GM19372 (cell line): Measurements from ENCODE around the gene SUGP2.

Experiments
- ATAC-seq: cut with Tn5 transposase; IDR thresholded peaks from one replicate; pipeline ENCODE4 v1.9.1; 2021; ENCODE audit warnings: mild to moderate bottlenecking, low read depth, moderate library complexity; ENCODE audit not compliant: unreplicated experiment

The SUGP2 gene

DNA sequence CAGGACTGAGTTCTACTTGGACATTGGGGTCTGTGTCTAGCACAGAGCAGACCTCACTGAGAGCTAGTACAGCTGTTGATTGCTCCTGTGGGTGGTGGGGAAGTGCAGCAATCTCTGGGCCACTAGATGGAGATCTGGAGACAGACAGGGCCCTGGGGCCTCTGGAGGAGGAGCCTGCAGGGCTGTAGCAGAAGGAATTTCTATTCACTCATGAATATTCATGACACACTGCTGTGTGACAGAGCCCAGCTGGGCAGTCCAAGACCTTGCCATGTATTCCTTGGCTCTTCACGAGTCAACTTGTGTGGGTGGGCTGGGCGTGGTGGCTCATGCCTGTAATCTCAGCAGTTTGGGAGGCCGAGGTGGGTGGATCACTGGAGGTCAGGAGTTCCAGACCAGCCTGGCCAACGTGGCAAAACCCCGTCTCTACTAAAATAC lies 37.5 kb downstream of the SUGP2 start:
- no peak for ATAC-seq

DNA sequence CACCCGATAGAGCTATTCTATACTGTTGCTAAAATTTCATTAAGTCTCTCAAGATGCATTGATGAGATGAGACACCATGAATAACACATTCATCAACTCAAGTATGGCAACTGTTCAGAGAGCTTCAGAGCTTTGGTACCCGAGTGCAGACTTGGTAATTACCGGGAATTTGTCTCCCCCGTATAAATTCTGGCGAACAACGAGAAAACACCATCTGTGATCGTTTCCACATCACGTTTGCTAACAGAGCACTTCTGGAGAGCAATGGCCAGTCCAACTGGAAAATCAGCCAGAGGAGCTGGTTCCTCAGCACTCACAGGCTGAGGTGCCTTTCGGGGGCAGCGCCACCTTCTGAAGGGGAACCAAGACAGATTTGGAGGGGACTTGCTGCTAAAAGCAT lies 40.2 kb downstream of the SUGP2 start:
- no peak for ATAC-seq

DNA sequence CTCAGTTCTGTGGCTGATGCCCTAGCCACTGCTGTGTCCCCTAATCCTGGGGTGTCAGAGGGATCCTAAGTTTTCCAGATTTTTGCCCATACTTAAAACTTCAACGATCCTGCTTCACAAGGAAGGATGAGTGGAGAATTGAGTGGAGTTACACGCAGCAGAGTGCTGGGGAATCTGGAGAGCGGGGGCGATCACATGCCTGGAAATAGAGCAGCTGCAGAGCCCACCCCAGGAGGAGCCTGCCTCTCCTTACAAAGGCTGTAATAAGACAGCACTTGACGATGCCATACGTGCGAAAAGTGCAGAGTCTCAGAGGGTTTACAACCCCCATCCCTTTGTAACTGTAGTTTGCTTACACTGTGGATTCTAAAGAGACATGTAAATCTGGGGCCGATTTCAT lies 40.6 kb downstream of the SUGP2 start:
- no peak for ATAC-seq

DNA sequence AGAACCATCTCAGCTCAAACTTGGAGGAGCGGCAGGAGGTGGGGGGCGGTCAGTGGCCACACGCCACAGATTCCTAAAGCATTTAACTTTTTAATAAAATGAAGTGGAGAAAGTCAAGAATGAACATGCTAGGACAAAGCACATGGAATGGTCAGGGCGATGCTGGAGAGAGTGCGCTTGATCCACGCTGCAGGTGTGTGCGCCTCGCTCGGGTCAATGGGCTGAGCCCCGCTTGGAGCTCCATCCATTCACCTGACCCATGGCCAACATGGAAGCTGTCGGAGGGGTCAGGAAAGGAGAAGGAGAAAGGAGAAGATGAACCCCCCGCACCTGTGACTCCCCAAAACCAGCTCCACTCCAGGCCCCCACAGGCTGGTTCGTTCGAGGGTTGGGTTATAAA lies 41.8 kb downstream of the SUGP2 start:
- no peak for ATAC-seq

DNA sequence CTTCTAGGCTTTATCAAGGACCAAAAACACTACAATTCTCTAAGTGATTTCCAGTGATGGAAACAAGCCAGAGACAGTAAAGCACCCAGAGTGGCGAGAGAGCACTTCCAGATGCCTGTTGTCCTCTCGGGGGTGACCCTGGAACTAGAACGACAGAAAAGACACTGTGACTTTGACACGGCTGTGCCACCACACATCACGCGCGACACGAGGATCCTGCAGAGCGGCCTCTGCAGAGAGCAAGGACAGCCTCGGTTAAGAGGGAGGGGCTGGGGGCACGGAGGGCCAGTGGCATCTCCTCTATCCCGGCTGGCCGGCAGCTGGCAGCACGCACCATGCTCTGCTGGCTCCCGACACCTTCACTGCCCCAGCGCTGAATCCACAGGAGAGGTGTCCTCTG lies 42.3 kb downstream of the SUGP2 start:
- ATAC-seq: no peak

DNA sequence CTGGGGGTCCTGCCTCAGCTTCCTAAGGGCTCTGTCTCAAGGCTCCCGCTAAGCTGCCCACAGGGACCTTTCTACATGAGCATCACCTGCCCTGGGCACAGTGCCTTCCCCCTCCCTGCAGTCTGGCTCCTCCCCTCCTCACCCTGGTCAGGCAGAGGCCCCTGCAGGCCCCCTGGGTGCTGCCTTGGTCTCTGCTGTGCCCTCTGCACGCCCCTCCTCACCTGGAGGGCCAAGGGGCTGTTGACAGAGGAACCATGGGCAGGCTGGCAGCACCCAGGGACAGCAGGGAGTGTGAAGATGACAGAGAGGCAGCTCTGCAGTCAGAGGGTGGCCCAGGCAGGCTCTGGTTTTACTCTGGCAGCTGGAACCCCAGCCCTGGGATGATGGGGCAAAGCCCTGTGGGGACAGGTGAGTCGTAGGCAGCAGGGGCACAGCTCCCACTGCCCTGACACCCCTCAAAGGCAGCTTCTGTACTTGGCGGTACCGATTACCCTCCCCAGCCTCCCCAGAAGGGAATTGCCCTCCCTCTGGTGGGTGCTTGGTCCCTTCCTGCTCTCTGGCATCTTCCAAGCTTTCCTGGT lies 43.1 kb downstream of the SUGP2 start:
- ATAC-seq: no peak

DNA sequence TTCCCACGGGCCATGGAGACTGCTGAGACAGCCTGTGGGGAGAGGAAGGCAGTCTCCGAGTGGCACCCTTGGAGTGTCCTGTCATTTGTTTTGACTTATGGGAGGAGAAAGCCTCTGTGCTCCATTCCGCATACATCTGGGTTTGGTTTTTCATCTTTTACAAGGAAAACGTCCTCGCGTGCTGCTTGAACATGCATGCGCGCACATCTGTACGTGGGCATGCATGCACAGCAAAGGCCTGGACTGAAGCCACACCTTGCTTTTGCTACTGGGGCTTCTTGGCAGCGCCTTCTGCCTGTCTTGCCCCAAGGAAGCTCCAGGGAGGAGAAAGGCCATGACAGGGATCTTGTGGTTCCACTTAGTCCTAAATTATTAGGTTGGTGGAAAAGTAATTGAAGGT lies 44.0 kb downstream of the SUGP2 start:
- ATAC-seq: no peak

DNA sequence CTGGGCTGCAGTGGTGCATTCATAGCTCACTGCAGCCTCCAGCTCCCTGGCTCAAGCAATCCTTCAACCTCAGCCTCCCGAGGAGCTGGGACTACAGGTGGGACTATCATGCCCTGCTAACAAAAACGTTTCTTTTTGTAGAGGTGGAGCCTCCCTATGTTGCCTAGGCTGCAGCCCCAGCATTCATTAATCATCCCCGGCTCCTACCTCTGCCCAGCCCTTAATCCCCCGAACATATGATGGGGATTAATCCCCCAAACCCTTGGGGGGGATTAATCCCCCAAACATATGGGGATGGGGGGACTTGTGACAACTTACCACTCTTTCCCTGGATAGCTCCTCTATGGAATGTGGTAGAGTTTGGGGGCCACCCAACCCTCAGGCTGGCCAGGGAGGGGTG lies 45.9 kb downstream of the SUGP2 start:
- ATAC-seq: no peak

DNA sequence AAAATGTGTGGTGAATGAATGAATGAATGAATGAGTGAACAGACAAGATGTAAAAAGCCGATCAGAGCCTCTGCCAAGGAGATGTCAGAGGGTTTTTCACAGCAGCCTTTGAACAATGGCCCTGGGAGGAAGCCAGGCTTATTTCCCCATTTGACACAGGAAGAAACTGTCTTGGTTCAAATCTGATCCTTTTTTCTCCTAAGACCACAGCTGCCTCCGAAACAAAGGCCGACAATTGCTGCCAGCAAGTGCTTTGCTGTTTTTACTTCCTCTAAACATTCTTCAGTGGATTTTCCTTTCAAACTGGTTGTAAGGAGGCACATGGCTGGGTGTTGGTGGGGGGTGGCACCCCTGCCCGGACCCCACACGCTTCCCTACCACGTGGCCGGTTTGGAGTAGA lies 48.1 kb downstream of the SUGP2 start:
- no peak for ATAC-seq

DNA sequence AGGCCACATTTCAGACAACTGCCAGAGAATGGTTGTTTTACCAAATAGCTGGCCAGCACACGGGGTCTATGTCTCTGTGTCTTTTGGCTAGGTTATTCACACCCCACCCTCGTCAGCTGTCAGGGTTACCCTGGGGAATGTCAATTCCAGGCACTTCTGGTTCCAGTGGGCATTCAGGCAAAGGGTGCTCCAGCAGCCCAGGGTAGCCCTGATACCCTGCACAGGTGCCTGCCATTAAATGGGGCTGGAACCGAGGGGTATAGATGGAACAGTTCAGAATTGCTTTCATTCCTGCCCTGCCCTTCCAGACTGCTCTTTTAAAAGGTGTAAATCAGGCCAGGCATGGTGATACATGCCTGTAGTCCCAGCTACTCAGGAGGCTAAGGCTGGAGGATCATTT lies 49.1 kb downstream of the SUGP2 start:
- ATAC-seq: no peak

DNA sequence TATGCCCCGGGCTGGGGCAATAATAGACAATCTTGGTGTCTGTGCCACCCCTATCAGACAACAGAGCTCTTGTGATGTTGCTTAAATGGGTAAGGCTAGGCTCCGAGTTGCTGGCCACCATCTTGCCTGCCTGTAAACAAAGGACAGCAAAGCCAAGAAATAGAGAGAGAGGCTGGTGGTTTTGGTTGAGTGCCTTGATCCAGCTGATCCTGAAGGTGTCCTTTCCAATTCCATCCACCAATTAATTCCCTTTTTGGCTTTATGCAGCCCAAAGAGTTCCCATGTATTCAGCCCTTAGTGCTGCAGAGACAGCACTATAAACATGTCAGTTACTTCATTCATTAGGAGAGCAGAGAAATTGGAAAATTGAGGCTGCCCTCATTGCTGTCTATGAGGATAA lies 50.6 kb downstream of the SUGP2 start:
- no peak for ATAC-seq

DNA sequence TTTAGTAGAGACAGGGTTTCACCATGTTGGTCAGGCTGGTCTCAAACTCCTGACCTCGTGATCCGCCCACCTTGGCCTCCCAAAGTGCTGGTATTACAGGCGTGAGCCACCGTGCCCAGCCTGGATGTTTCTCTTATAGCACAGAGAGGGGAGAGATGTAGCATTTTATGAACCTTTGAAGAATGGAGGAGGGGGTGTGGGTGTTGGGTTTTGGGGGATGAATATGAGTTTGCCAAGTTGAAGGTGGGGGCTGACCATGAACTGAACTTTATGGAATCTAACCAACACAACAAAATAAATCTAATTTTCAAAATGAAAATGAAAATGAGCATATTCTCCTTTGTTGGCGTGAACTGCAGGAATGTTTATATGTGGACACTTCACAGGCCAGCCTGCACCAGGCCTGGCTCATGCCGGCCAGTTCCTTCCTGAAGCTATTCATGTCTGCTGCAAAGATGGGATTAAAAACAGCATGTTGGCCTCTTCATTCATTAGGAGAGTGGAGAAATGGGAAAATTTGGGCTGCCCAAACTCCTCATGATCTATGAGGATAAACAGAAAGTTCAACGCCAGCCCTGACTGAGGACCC lies 52.8 kb downstream of the SUGP2 start:
- ATAC-seq: no peak

DNA sequence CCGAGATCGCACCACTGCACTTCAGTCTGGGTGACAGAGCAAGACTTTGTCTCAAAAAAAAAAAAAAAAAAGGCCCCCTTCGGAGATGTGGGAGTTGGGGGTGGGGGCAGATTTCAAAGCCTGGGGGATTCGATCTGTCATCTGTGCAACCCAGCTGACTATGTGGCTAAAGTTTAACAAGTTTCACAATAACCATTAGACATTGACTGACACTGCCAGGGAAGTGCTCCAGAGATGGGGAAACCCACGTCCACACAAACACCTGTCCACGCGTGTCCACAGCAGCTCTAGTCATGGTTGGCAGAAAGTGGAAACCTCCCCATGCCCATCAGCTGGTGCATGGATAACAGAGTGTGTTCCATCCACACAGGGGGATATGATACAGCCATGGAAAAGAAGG lies 54.7 kb downstream of the SUGP2 start:
- ATAC-seq: no peak

DNA sequence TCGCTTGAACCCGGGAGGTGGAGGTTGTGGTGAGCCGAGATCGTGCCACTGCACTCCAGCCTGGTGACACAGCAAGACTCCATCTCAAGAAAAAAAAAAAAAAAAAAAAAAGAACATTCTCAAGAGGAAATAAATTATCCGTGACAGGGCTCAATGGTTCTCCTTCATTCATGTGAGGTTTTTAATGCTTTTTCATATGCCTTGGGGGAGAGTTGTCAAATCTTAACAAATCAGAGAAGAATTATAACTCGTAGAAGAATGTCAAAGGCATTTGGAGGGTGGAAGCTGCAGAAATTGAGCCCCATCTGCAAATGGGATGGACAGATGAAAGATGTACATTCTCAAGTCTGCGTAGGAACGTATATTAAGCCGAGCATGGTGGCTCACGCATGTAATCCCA lies 57.4 kb downstream of the SUGP2 start:
- ATAC-seq: no peak

DNA sequence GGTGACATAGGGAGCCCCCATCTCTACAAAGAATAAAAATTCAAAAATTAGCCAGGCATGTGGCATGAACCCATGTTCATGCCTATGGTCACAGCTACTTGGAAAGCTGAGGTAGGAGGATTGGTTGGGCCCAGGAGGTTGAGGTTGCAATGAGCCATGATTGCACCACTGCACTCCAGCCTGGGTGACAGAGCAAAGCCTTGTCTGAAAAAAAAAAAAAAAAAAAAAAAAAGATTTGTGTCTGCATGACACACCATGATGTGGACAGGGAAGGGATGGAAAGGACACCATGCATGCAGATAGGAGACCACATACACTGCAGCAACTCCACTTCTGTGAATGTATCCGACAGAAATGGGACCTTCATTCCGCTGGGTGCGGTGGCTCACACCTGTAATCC lies 58.3 kb downstream of the SUGP2 start:
- no peak for ATAC-seq

DNA sequence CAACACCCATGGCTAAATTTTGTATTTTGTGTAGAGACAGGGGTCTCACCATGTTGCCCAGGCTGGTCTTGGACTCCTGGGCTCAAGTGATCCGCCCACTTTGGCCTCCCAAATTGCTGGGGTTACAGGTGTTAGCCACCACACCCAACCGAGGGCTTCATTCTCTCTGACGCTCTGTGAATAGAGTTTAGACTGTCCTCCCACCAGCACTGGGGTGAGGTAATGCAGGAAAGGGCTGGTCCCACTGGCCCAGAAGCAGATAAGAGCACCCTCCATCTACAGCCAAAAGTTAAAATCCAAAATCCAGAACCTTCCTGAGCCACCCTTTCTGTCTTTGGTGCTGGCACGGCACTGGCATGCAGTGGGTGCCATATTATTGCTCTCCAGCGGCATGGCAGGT lies 60.5 kb downstream of the SUGP2 start:
- ATAC-seq: no peak

DNA sequence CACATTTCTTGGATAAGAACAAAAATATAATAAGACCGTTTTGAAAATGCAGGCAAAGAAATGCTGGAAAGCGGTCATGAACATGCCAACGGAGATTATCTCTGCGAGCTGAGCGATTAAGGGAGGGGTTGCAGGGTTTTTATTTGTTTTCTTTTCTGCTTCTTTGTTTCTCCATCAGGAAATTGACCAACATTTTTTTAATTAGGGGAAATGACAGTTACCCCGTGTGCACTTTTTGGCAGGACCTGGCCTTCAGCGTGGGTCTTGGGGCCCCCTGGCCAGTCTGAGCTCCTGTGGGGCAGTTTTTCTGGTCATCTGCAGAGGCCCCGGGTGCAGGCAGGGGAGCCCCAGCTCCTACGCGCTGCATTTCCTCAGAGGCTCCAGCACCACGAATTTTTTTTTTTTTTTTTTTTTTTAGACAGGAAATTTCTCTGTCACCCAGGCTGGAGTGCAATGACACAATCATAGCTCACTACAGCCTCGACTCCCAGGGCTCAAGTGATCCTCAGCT lies 61.0 kb downstream of the SUGP2 start:
- no peak for ATAC-seq

DNA sequence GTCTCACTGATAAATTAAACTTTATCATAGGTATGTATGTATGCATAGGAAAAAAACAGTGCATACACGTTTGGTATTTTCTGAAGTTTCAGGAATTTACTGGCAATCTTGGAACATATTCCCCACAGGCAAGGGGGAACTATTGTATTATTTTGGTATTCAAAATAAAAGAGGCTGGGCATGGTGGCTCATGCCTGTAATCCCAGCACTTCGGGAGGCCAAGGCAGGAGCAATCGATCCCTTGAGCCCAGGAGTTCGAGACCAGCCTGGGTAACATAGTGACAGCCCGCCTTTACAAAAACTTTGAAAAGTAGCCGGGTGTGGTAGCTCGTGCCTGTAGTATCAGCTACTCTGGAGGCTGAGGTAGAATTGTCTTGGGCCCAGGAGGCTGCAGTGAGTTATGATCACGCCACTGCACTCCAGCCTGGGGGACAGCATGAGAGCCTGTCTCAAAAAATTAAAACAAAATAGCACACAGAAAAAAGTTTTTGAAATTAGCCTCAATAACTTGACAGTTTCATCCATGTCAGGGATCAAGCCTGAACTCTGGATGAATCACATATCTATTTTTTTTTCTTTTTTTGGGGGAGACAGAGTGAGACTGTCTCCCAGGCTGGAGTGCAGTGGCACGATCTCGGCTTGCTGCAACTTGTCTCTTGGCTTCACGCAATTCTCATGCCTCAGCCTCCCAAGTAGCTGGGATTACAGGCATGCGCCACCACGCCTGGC lies 63.2 kb downstream of the SUGP2 start:
- ATAC-seq: no peak

DNA sequence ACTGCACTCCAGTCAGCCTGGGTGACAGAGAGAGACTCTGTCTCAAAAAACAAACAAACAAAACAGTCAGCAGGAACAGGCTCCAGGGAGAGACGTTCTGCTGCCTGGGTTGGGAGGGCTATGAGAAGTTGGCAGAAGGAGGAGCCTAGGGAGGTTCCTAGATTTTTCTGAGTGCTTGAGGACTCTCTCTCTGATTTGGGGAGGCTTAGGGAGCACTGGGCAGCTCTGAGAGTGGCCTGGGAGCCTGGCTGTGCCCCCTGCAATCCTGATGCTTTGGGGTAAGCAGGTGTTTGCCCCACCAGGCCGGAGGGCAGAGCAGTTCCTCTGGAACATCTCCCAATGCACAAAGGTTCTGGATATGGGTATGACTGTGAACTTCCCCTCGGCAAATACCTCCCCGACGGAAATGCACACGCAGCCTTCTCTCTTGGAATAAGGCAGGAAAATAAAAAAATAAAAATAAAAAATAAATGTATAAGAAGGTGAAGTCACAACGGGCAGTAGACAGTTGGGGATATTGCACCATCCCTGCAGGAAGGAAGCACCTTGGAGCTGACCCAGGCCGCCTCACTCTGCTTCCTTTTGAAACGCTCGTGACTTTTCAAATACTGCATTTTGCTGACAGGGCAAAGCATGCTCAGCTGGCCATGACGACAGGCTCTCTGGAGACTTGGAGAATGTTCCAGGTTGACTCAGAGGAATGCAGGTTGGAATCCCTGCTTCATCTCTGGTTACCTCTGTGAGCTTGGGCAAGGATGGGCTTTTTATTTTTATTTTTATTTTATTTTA lies 65.8 kb downstream of the SUGP2 start:
- ATAC-seq: no peak

DNA sequence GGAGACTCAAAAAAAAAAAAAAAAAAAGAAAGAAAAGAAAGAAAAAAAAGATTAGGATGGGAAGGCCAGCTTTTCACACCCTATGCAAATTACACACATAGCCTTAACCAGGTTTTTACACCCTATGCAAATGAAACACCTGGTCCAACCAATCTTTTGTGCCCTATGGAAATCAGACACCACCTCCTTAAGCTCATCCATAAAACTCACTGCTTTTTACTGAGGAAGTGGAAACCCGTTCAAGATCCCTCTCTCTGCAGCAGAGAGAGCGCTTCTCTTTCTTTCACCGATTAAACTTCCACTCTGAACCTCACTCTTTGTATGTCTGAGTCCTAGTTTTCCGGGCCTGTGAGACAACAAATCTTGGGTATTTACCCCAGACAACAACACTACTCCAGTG lies 67.0 kb downstream of the SUGP2 start:
- ATAC-seq: no peak

DNA sequence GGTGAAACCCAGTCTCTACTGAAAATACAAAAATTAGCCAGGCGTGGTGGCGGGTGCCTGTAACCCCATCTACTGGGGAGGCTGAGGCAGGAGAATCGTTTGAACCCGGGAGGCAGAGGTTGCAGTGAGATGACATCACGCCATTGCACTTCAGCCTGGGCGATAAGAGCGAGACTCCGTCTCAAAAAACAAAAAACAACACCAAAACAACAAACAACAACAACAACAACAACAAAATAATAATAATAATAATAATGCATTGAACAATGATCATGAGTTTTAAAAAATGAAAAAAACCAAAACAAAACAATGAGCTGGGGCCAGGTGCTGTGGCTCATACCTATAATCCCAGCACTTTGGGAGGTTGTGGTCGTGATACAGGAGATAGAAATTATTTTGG lies 69.2 kb downstream of the SUGP2 start:
- no peak for ATAC-seq
